Measurements from ENCODE around the gene SCAMP1.
A peak's percentile ranks its signal among the peaks of the same experiment; 100 is the strongest.
"Not testable (repeated sequence)": the region's sequence is repeated elsewhere in the genome, so short reads cannot be mapped to it uniquely, and the experiment has no call there.

Gene SCAMP1

DNA sequence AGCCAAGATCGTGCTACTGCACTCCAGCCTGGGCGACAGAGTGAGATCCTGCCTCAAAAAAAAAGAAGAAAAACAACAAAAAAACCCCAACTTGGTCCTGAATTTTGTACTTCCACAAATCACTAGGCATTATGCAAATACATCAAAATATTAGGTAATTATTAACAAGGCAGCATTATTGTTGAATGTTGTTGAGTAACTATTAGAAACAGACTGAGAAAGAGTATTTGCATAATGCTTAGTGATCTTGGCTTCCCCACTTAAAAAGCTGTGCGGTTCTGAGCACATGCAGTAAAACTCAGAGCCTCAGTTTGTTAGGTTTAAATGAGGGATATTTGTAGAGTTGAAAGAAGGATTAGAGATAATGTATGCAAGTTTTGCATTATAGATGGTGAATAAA is 64.2 kb downstream of the SCAMP1 start:
- DNase-seq (ENCODE audit: low spot score in 2 of 2) (no peak), ATAC-seq (ENCODE audit: low read depth) (peak; percentile 49)
- no peaks in the 10 kb centered on the region for H3K4me1 Mint-ChIP-seq
- peaks cover 4% of the 10 kb centered on the region for H3K9me3 Mint-ChIP-seq
- peaks cover 31% of the 10 kb centered on the region for H3K36me3 Mint-ChIP-seq
- H3K4me3 Mint-ChIP-seq: no peak overlapping the region
- H3K27ac Mint-ChIP-seq: no peak overlapping the region
- no peaks in the 10 kb centered on the region for H3K27me3 Mint-ChIP-seq

- Mint-ChIP-seq H3K27ac (peak overlapping the region; percentile 60), H3K27me3 (no peaks in the 10 kb centered on the region), H3K36me3 (peaks cover 41% of the 10 kb centered on the region), H3K9me3 (peaks cover 4% of the 10 kb centered on the region), H3K4me3 (no peak overlapping the region), H3K4me1 (peaks cover 4% of the 10 kb centered on the region)
- no peak for ATAC-seq (ENCODE audit: low read depth)
- no peak for DNase-seq (ENCODE audit: low spot score in 2 of 2)
These were observed 69.0 kb downstream of the SCAMP1 start for GRCh38 chr5:78429332-78429980.

- no peak overlapping the region for H3K4me3 Mint-ChIP-seq
- no peak overlapping the region for H3K27ac Mint-ChIP-seq
- H3K36me3 Mint-ChIP-seq: peaks cover 46% of the 10 kb centered on the region
- peaks cover 4% of the 10 kb centered on the region for H3K4me1 Mint-ChIP-seq
- H3K9me3 Mint-ChIP-seq: peaks cover 3% of the 10 kb centered on the region
- ATAC-seq (ENCODE audit: low read depth) (no peak), DNase-seq (ENCODE audit: low spot score in 2 of 2) (no peak)
- no peaks in the 10 kb centered on the region for H3K27me3 Mint-ChIP-seq
These were observed 70.4 kb downstream of the SCAMP1 start for GRCh38 chr5:78430866-78431265.

- Mint-ChIP-seq H3K4me1 (peaks cover 14% of the 10 kb centered on the region), H3K27ac (no peak overlapping the region), H3K36me3 (peaks cover 52% of the 10 kb centered on the region), H3K9me3 (no peaks in the 10 kb centered on the region), H3K4me3 (no peak overlapping the region), H3K27me3 (no peaks in the 10 kb centered on the region)
- DNase-seq (ENCODE audit: low spot score in 2 of 2): no peak
- no peak for ATAC-seq (ENCODE audit: low read depth)
These were observed 73.6 kb downstream of the SCAMP1 start for GRCh38 chr5:78433972-78434371.

GRCh38 chr5:78447775-78448424 is 87.5 kb downstream of the SCAMP1 start:
- no peaks in the 10 kb centered on the region for H3K27me3 Mint-ChIP-seq
- ATAC-seq (ENCODE audit: low read depth) (no peak), DNase-seq (ENCODE audit: low spot score in 2 of 2) (no peak)
- no peak overlapping the region for H3K4me3 Mint-ChIP-seq
- peaks cover 4% of the 10 kb centered on the region for H3K9me3 Mint-ChIP-seq
- no peaks in the 10 kb centered on the region for H3K4me1 Mint-ChIP-seq
- no peak overlapping the region for H3K27ac Mint-ChIP-seq
- peaks cover 27% of the 10 kb centered on the region for H3K36me3 Mint-ChIP-seq

GRCh38 chr5:78449103-78449502 is 88.7 kb downstream of the SCAMP1 start:
- Mint-ChIP-seq H3K4me3 (no peak overlapping the region), H3K4me1 (no peaks in the 10 kb centered on the region), H3K27me3 (no peaks in the 10 kb centered on the region), H3K27ac (no peak overlapping the region), H3K9me3 (peaks cover 4% of the 10 kb centered on the region), H3K36me3 (peaks cover 22% of the 10 kb centered on the region)
- ATAC-seq (ENCODE audit: low read depth) (no peak), DNase-seq (ENCODE audit: low spot score in 2 of 2) (no peak)

GRCh38 chr5:78457507-78457906 is 97.1 kb downstream of the SCAMP1 start:
- H3K27me3 Mint-ChIP-seq; H3K9me3 Mint-ChIP-seq; H3K4me3 Mint-ChIP-seq; H3K27ac Mint-ChIP-seq; ATAC-seq (ENCODE audit: low read depth); DNase-seq (ENCODE audit: low spot score in 2 of 2): not testable (repeated sequence)
- Mint-ChIP-seq H3K4me1 (peaks cover 14% of the 10 kb centered on the region), H3K36me3 (peaks cover 27% of the 10 kb centered on the region)

GRCh38 chr5:78458843-78459242 is 98.4 kb downstream of the SCAMP1 start:
- Mint-ChIP-seq H3K4me1 (peaks cover 14% of the 10 kb centered on the region), H3K36me3 (peaks cover 31% of the 10 kb centered on the region), H3K27me3 (no peaks in the 10 kb centered on the region), H3K4me3 (no peak overlapping the region), H3K27ac (no peak overlapping the region), H3K9me3 (no peaks in the 10 kb centered on the region)
- no peak for ATAC-seq (ENCODE audit: low read depth)
- no peak for DNase-seq (ENCODE audit: low spot score in 2 of 2)

- Mint-ChIP-seq H3K9me3 (no peaks in the 10 kb centered on the region), H3K27me3 (no peaks in the 10 kb centered on the region), H3K4me3 (no peak overlapping the region), H3K4me1 (peaks cover 4% of the 10 kb centered on the region), H3K36me3 (peaks cover 21% of the 10 kb centered on the region), H3K27ac (no peak overlapping the region)
- ATAC-seq (ENCODE audit: low read depth): no peak
- no peak for DNase-seq (ENCODE audit: low spot score in 2 of 2)
These were observed 106.7 kb downstream of the SCAMP1 start for GRCh38 chr5:78467140-78467539.

DNA sequence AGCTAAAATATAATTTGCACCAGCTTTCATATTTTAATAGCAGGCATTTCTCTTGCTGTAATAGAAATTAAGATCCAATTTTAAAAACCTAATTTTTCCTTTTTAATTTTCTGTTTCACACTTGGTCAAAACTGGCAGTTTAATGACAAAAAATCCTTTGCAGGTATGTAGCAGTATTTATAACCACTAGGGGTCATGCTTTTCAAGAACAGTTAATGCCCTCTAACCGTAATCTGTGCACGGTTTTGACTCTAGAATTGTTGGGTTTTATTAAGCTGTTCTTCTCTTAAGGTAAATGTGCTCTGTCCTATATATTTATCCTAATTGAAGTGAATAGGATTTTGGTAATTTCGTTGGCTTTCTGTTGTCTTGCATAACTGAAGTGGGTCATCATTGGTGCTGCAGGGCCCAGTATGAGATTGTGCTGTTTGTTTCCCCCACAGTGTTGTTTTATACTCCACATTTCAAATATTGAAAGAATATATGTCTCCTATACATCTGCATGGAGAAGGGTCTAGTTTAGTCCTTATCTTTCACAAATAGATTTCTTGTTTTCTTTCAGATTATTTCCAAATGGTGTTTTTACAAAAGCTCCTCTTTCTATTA is 107.4 kb downstream of the SCAMP1 start:
- H3K4me1 Mint-ChIP-seq: peaks cover 4% of the 10 kb centered on the region
- no peak overlapping the region for H3K4me3 Mint-ChIP-seq
- peaks cover 21% of the 10 kb centered on the region for H3K36me3 Mint-ChIP-seq
- peak in 1 of 2 donors; percentile 20 for DNase-seq (ENCODE audit: low spot score in 2 of 2)
- H3K27me3 Mint-ChIP-seq: no peaks in the 10 kb centered on the region
- peak; percentile 68 for ATAC-seq (ENCODE audit: low read depth)
- no peak overlapping the region for H3K27ac Mint-ChIP-seq
- no peaks in the 10 kb centered on the region for H3K9me3 Mint-ChIP-seq

DNA sequence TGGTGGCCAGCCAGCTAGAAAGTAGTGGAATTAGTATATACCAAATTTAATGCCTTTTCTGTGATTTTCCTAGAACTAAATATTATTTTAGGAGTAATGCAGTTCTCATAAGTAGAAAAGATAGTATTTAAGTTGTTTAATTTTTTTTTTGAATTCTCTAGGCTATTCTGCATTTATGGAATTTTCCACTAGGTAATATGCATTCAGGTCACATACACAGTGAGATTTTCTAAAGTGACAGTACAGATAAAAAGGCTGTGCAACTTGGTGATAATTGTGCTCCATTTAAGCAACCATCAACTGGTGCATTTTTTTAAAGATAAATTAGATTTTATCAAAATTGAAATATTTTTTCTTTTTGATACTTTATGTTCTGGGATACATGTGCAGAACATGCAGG is 111.5 kb downstream of the SCAMP1 start:
- no peaks in the 10 kb centered on the region for H3K9me3 Mint-ChIP-seq
- peaks cover 4% of the 10 kb centered on the region for H3K4me1 Mint-ChIP-seq
- H3K27ac Mint-ChIP-seq: no peak overlapping the region
- H3K36me3 Mint-ChIP-seq: peaks cover 4% of the 10 kb centered on the region
- no peak overlapping the region for H3K4me3 Mint-ChIP-seq
- ATAC-seq (ENCODE audit: low read depth) (no peak), DNase-seq (ENCODE audit: low spot score in 2 of 2) (no peak)
- H3K27me3 Mint-ChIP-seq: no peaks in the 10 kb centered on the region

- Mint-ChIP-seq H3K4me3 (no peak overlapping the region), H3K27ac (no peak overlapping the region), H3K4me1 (peaks cover 4% of the 10 kb centered on the region), H3K9me3 (no peaks in the 10 kb centered on the region), H3K27me3 (no peaks in the 10 kb centered on the region), H3K36me3 (peaks cover 4% of the 10 kb centered on the region)
- no peak for ATAC-seq (ENCODE audit: low read depth)
- DNase-seq (ENCODE audit: low spot score in 2 of 2): no peak
These were observed 112.2 kb downstream of the SCAMP1 start for GRCh38 chr5:78472469-78473106.

- H3K27ac Mint-ChIP-seq: no peak overlapping the region
- H3K36me3 Mint-ChIP-seq: peaks cover 4% of the 10 kb centered on the region
- no peak for ATAC-seq (ENCODE audit: low read depth)
- no peaks in the 10 kb centered on the region for H3K27me3 Mint-ChIP-seq
- no peaks in the 10 kb centered on the region for H3K4me1 Mint-ChIP-seq
- H3K9me3 Mint-ChIP-seq: no peaks in the 10 kb centered on the region
- H3K4me3 Mint-ChIP-seq: no peak overlapping the region
- no peak for DNase-seq (ENCODE audit: low spot score in 2 of 2)
These were observed 113.3 kb downstream of the SCAMP1 start for GRCh38 chr5:78473751-78474150.

- DNase-seq (ENCODE audit: low spot score in 2 of 2) (no peak), ATAC-seq (ENCODE audit: low read depth) (no peak)
- Mint-ChIP-seq H3K36me3 (peaks cover 4% of the 10 kb centered on the region), H3K9me3 (no peaks in the 10 kb centered on the region), H3K27ac (no peak overlapping the region), H3K27me3 (no peaks in the 10 kb centered on the region), H3K4me3 (no peak overlapping the region), H3K4me1 (no peaks in the 10 kb centered on the region)
These were observed 115.0 kb downstream of the SCAMP1 start for GRCh38 chr5:78475370-78475769.

Data from memory B cell (primary cell).